HG02571 (cell line): ENCODE measurements around the gene PI4KA.
"Not testable (repeated sequence)": the region's sequence is repeated elsewhere in the genome, so short reads cannot be mapped to it uniquely, and the experiment has no call there.

Experiments used
- ATAC-seq: cut with Tn5 transposase; IDR thresholded peaks from one replicate; pipeline ENCODE4 v1.9.1; 2021; ENCODE audit warnings: mild to moderate bottlenecking, moderate library complexity; ENCODE audit not compliant: unreplicated experiment

PI4KA gene

DNA sequence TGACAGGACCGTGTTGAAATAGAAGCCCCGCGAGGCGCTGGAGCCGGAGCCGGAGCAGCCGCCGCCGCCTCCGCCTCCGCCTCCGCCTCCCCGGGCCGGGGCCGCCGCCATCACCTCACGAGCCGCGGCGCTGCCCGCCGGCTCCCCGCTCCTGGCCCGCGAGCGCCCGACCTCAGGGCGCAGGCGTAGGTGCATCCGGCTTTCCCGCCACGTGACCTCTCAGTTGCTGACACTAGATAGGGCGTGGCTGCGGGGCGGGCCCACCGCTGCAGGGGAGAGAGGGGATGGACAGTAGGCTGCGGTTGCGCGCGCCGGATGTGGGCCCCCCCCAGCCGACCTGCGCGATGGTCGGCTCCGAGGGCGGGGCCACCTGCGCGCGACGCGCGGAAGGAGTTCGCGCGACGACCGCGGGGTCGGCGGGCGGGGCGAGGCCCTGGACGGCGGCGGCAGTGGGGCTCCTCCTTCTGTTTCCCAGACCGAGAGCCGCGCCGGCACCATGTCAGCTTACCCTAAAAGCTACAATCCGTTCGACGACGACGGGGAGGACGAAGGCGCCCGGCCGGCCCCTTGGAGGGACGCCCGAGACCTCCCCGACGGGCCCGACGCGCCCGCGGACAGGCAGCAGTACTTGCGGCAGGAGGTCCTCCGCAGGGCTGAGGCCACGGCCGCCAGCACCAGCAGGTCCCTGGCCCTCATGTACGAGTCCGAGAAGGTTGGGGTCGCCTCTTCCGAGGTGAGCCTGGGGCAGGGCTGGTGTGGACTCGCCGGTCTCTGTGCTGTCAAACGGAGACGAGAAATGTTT, at the start of gene PI4KA, which contains the start of gene SNAP29:
TSS of gene PI4KA (minus strand) at position 197 of the 802 bp plus-strand sequence. CDS start at position 111, 86 bp downstream.
TSS of gene SNAP29 (plus strand) at position 393 of the 802 bp plus-strand sequence. CDS start at position 497, 104 bp downstream.
- peak; percentile 95 for ATAC-seq

DNA sequence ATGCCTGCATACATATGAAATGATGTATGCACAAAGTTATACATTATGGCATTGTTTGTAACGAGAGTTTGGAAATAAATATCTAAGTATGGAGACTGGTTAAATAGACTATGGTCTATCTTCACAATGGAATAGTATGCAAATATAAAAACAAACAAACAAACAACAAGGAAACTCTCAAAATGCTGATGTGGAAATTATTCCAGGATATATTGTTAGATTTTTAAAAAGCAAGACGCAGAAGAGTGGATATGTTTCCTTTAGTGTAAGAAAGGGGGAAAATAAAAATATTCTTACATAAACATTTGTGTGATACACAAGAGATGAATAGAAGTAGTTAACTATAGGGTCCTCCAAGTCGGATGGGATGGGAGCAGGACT, 47.8 kb upstream of the PI4KA start:
- ATAC-seq: no peak

DNA sequence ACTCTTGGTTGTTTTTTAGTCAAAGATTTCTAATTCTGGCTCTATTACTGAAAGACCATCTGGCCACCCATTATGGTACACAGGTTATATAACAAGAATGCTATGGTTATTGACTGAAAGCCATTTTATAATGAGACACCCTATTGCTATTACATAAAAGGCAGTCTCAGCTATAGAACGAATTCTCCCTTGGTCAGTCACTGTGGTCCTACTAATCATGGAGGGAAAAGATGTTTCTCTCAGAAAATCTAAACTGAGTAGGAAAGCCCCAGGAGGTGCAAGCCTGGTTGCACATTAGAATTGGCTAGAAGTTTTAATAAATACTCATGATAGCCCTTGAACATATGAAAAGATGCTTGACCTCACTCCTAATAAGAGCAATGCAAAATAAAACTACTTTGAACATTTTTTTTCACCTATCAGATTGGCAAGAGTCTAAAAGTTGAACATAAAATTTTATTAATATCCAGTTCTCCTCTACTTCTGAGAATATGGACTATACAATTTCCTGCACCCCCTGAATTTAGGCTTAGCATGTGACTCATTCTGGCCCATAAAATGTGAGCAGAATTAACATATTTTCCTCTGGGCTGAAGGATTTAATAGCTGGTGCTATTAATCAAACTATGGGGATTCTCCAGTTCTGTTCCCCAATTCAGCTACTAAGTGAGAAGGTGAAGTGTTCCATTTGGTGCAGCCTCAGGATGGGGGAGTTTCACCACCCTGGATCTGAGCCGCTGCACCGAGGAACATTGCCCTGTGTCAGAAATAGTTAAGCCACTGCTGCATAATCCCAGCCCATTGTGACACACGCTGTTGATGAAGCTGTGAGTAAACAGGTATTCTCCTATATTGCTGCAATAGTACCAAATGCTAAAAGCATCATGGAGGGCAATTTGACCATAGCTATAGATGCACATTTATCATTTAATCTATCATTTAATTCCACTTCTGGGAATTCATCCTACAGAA, 47.1 kb upstream of the PI4KA start:
- ATAC-seq: no peak

DNA sequence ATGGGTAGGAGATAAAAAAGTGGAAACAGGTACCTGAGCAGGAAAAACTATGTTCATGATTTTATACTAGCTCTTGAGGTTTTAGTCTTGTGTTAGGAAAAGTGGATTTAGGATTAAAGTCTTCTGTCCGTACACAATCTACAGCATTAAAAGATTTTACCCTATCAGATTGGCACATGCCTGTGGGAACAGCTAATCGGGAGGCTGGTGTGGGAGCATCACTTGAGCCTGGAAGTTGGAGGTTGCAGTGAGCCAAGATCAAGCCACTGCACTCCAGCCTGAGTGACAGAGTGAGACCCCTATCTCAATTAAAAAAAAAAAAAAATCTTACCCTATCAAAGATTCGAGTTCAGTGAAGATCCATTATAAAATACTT, 46.4 kb upstream of the PI4KA start:
- no peak for ATAC-seq

DNA sequence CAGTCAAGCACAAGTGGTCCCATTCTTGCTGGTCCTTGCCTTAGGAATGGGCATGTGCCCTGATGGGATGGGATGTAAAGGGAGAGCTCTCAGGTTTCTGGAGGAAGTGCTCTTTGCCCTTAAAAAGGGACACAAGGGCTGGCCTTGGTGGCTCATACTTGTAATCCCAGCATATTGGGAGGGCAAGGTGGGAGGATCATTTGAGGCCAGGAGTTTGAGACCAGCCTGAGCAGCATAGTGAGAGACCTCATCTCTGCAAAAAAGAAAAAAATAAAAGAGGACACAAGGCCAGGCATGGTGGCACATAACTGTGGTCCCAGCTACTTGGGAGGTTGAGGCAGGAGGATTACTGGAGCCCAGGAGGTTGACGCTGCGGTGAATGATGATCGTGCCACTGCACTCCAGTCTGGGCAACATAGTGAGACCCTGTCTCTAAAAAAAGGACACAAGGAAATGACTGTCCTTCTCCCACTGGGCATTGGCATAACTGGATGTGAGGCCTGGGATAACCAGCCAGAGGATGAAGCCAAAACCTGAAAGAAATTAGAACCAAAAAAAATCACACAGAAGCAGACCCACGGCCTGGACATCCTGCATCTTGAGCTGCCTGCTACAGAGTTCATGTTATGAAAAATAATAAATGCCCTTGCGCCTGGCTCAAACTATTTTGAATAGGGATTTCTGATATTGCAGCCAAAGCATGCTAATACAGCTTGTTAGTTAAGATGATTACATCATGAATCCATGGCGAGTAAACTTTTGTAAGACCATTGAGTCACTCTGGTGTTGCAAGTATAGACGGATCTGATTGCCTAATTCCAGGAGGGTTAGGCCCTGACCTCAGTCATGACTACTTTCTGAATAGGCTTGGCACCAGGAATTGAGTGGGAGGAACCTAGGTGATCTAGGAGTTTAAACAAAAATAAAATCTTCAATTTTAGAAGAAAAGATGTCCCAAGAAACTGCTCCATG, 45.7 kb upstream of the PI4KA start:
- no peak for ATAC-seq

DNA sequence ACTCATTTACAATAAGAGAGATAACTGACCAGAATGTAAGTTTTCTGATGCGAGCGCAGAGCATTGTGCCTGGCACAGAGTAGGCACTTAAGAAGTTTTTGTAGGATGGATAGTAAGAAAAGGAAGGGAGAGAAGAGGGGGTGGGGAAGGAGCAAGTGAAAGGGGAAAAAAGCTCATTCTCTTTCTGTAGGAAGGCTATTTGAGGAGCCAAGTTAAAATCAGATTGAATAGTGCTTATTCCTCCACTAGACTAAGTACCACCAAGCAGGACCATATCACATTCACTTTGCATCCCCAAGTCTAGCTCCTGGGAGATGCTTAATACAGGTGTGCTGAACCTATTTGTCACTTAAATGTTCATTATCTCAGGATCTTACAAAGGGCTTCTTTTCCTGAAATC, 44.5 kb upstream of the PI4KA start:
- ATAC-seq: no peak

DNA sequence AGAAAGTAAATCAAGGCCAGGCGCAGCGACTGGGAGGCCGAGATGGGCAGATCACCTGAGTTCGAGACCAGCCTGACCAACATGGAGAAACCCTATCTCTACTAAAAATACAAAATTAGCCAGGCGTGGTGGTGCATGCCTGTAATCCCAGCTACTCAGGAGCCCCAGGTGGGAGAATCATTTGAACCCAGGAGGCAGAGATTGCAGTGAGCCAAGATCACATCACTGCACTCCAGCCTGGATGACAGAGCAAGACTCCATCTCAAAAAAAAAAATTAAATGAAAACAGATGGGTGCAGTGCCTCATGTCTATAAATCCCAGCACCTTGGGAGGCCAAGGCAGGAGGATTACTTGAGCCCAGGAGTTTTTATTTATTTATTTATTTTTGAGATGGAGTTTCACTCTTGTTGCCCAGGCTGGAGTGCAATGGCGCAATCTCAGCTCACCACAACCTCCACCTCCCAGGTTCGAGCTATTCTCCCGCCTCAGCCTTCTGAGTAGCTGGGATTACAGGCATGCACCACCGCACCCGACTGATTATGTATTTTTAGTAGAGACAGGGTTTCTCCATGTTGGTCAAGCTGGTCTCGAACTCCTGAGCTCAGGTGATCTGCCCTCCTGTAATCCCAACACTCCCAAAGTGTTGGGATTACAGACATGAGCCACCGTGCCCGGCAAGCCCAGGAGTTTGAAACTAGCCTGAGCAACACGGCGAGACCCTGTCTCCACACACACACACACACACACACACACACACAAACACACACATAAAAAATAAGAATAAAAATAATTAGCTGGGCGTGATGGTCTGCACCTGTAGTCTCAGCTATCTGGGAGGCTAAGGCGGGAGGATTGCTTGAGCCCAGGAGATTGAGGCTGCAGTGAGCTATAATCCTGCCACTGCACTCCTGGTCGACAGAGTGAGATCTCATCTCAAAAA, 42.8 kb upstream of the PI4KA start:
- ATAC-seq: not testable (repeated sequence)

DNA sequence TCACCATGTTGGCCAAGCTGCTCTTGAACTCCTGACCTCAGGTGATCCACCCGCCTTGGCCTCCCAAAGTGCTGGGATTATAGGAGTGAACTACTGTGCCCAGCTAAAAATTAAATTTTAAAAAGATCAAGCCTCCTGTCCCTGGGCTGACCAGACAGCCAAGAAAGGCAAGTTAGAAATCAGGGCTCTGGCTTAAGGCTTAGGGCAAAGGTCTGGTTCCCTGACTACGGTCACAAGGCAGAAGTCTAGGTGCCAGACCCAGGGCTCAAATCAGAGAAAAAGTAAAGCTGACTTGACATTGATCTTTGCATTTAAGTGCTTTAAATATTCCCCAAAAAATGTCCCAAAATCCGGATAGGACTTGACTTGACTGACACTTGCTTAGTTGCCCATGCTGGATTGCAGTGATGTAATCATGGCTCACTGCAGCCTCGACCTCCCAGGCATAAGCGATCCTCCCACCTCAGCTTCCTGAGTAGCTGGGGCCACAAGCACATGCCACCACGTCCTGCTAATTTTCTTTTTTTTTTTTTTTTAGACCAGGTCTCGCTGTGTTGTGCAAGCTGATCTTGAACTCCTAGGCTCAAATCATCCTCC, 41.3 kb upstream of the PI4KA start:
- no peak for ATAC-seq

DNA sequence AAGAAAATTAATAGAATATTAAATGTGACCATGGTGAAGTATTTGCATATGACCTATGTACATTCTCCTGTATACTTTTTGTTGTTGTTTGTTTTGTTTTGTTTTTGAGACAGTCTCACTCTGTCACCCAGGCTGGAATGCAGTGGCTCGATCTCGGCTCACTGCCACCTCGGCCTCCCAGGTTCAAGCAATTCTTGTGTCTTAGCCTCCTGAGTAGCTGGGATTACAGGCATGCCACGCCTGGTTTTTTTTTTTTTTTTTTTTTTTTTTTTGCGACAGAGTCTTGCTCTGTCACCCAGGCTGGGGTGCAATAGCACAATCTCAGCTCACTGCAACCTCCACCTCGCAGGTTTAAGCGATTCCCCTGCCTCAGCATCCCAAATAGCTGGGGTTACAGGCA, 39.1 kb upstream of the PI4KA start:
- ATAC-seq: not testable (repeated sequence)

DNA sequence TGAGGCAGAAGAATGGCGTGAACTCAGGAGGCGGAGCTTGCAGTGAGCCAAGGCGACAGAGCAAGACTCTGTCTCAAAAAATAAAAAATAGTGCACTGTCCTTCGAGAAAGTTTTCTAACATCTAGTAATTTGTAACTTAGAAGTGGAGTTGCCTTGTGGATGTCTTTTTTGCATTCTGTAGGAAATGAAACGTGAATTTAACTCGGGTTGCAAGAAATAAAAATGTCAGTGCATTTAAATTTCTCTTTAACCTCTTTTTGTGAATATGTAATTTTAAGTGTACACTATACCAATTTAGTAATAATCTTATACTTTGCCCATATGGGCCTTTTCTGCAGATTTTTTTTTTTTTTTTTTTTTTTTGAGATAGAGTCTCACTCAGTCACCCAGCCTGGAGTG, 32.4 kb upstream of the PI4KA start:
- no peak for ATAC-seq

DNA sequence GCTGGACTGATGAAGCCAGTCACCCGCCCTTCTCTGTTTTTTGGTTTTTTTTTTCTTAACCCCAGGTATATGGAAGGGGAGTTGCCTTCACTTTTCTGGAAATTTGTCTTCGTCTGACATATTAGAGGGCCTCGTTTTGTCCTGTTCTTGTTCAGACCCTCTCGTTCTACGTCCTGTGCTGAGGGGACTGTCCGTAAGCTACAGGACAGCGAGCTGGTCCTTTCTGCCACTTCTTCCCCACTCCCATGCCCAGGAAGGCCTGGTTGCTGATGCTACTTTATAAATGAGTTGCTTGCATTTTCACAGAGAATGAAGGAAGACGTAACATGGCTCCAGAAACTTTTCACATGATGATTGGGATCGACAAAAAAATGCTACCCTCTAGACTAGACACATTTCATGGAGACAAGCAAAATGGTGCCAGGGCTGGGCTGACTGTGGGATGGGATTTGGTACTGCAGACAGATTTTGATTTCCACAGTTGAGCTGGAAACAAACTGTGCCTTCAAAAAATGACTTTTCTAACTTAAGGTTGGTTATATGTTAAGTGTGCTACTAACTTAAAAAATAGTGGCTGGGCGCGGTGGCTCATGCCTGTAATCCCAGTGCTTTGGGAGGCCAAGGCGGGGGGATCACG, 31.4 kb upstream of the PI4KA start:
- ATAC-seq: no peak

DNA sequence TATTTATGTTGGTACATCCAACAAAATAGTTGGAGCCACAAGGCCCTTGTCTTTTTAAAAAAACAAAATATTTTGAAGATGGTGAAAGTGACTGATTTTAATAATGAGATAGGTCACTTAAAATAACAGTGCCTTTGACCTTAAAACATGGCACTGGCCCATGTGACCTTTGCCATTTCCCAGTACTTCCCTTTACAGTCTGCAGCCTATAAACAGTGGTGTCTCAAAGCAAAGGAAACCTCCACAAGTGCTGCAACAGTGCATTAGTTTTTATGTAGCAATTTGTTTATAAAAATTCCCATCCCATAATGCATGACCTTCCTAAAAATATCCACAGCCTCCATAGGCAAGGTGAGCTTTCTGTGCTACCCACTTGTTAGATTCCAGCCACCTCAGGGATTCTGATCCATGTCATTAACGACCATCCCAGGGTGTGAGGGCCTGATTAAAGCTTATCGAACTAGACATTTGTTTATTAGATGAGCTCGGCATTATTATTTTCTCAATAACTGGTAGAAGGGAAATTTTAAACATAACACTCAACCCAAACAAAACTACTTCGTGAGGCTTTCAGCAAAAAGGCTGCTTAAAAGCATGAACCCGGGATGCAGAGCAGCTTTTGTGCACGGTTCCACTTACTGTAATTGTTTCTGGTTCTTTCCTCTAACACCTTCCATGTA, 30.6 kb upstream of the PI4KA start:
- ATAC-seq: no peak

DNA sequence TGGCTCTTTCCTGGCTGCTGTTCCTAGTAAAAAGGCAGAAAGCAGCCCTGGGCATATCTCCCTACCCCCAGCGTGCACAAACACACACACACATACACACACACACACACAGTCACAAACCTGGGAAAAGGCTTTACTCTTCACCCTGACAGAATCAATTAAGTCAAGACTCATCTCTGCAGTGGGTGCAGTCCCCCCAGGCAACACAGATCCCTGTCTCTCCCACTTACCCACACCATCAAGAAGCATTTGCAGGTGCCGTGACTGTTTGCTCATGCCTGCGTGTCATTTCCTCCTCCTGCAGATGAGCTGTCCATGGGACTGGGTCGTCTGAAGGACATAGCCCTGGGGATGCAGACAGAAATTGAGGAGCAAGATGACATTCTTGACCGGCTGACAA, 28.8 kb upstream of the PI4KA start:
- no peak for ATAC-seq

DNA sequence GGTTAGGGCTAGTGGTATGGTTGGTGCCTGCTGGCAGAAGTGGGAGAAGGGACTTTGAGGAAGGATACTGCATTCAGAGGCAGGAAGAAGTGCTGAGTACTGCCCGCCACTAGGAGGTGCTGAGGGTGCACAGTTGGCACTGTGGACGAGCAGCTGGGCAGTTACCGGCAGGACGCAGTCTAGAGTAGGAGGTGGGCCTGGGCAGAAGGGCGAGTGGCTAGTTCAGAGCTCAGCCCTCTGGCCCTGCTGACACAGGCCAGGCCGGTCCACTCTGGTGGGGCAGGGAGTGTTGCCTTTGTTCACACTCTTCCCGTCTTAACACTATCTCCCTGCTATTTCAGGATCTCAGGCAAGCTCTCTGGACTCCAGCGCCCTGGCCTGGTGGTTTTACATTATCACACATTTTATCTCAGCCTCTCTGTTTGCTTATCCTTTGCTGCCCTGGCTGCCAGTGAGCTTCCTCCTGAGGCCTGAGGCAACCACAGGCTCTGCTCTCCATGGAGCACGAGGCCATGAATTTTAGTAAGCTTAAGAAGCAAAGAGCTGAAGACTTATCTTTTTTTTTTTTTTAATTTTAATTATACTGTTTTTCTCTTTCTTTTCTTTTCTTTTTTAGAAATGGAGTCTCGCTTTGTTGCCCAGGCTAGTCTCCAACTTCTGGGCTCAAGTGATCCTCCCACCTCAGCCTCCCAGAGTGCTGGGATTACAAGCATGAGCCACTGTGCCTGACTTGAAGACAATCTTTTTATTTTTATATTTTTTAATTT, 27.1 kb upstream of the PI4KA start:
- ATAC-seq: no peak

DNA sequence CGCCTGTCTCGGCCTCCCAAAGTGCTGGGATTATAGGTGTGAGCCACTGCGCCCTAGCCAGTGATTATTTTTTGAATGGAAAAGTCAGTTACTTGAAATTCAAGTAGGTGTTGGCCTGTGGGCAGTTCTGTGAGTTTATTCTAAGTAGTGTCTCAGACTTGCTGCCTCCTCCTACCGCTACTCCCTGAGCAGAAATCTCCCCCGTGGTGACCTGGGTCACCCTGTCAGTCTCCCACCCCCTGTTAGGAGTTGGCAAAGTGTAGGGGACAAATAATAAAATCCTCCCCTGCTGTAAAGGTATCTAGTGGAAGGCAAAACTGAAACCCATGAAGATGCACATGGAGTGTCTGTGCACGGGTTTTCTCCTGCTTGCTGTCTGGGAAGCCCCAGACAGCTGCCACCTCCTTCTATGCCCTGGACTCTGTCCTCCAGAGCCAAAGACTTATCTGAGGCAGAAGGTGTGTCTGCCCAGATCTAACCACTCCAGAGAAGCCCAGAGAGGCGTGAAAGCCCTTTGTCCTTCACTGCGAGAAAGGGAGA, 26.5 kb upstream of the PI4KA start:
- ATAC-seq: no peak

DNA sequence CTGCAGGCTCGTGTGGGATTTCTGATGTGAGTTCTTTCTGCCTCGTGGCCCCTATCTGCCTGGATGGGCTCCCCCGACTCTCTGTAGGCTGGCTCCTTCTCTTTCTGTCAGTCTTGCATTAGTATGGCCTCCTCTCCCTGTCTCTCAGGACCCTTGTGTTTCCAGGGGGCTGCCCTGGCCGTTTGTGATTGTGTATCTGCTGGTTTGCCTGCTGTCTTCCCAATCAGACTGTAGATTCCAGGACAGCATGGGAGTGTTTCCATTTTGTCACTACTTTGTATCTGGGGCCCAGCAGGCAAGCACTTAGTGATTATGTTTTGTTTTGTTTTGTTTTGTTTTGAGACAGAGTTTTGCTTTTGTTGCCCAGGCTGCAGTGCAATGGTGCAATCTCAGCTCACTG, 25.8 kb upstream of the PI4KA start:
- ATAC-seq: no peak

DNA sequence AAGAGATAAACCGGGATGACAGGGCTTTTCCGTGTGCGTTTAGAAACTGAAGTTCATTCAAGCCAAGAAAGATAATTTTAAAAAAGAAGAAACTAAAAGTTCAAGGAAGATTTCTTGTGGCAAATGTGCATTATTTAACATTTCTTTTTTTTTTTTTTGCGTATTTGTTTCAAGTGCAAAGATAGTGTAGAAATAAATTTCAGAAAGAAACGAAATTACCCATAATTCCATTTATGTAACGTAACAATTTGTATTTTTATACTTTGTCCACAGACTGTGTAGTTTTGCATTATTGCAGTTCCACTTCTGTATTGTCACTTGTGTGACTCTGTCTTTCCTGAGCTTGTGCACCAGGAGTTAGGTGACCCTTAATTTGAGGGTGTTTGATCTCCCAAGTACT, 24.2 kb upstream of the PI4KA start:
- no peak for ATAC-seq
